ENCODE results near the gene AGPS. TPM values are rescaled to one million over a fixed set of nuclear protein-coding genes. Genes with fewer than 3 reads are reported as not detected.

AGPS gene
- polyA plus RNA-seq, 1 donor = 50.5 TPM

GRCh38 chr2:177523781-177524180 is 131.2 kb downstream of the AGPS start:
- DNase-seq = no peak

GRCh38 chr2:177525351-177525924 is 132.9 kb downstream of the AGPS start:
- DNase-seq = no peak

GRCh38 chr2:177528351-177528933 is 135.9 kb downstream of the AGPS start:
- DNase-seq = no peak

- no peak for DNase-seq
These were observed 136.6 kb downstream of the AGPS start for GRCh38 chr2:177529166-177529565.

- DNase-seq = no peak
These were observed 138.0 kb downstream of the AGPS start for GRCh38 chr2:177530561-177530960.

- DNase-seq = no peak
These were observed 139.1 kb downstream of the AGPS start for GRCh38 chr2:177531706-177532105.

GRCh38 chr2:177532567-177532966 is 140.0 kb downstream of the AGPS start:
- no peak for DNase-seq

GRCh38 chr2:177533253-177533652 is 140.7 kb downstream of the AGPS start:
- DNase-seq = no peak

GRCh38 chr2:177535000-177535399 is 142.4 kb downstream of the AGPS start:
- no peak for DNase-seq

- DNase-seq = no peak
These were observed 143.5 kb downstream of the AGPS start for GRCh38 chr2:177535958-177536504.

- DNase-seq = no peak
These were observed 144.6 kb downstream of the AGPS start for GRCh38 chr2:177537213-177537612.

GRCh38 chr2:177537636-177538035 is 145.1 kb downstream of the AGPS start:
- no peak for DNase-seq

- no peak for DNase-seq
These were observed 145.8 kb downstream of the AGPS start for GRCh38 chr2:177538323-177538722.

GRCh38 chr2:177540283-177540682 is 147.7 kb downstream of the AGPS start:
- DNase-seq = no peak

GRCh38 chr2:177541258-177541991 is 148.9 kb downstream of the AGPS start:
- DNase-seq = no peak

- no peak for DNase-seq
These were observed 149.8 kb downstream of the AGPS start for GRCh38 chr2:177542396-177542795.

- DNase-seq = no peak
These were observed 150.6 kb downstream of the AGPS start for GRCh38 chr2:177543007-177543760.

GRCh38 chr2:177545143-177545542 is 152.6 kb downstream of the AGPS start:
- DNase-seq = no peak

- DNase-seq = no peak
These were observed 153.5 kb downstream of the AGPS start for GRCh38 chr2:177545981-177546585.

- DNase-seq = no peak
These were observed 154.5 kb downstream of the AGPS start for GRCh38 chr2:177547122-177547521.

GRCh38 chr2:177547772-177548171 is 155.2 kb downstream of the AGPS start:
- no peak for DNase-seq

GRCh38 chr2:177548636-177549035 is 156.1 kb downstream of the AGPS start:
- no peak for DNase-seq
